ENCODE measurements around the gene EBPL.

Gene EBPL

GRCh38 chr13:49693877-49694276, 2.6 kb upstream of the EBPL start:
- Mint-ChIP-seq H3K36me3 (ENCODE audit: insufficient read depth) (peaks cover 4% of the 10 kb centered on the region), H3K9me3 (no peaks in the 10 kb centered on the region), H3K27me3 (no peaks in the 10 kb centered on the region), H3K4me1 (peaks cover 8% of the 10 kb centered on the region), H3K27ac (ENCODE audit: low read depth) (no peak overlapping the region), H3K4me3 (no peak overlapping the region)
- DNase-seq (ENCODE audit: low spot score in 2 of 2): no peak
- no peak for ATAC-seq (replicated peaks; ENCODE audit: extremely low read depth, poor library complexity, severe bottlenecking)

GRCh38 chr13:49693191-49693733, 2.0 kb upstream of the EBPL start:
- no peak for DNase-seq (ENCODE audit: low spot score in 2 of 2)
- no peaks in the 10 kb centered on the region for H3K27me3 Mint-ChIP-seq
- H3K27ac Mint-ChIP-seq (ENCODE audit: low read depth): no peak overlapping the region
- ATAC-seq (replicated peaks; ENCODE audit: extremely low read depth, poor library complexity, severe bottlenecking): no peak
- peaks cover 7% of the 10 kb centered on the region for H3K36me3 Mint-ChIP-seq (ENCODE audit: insufficient read depth)
- no peaks in the 10 kb centered on the region for H3K9me3 Mint-ChIP-seq
- H3K4me3 Mint-ChIP-seq: no peak overlapping the region
- peaks cover 11% of the 10 kb centered on the region for H3K4me1 Mint-ChIP-seq

DNA sequence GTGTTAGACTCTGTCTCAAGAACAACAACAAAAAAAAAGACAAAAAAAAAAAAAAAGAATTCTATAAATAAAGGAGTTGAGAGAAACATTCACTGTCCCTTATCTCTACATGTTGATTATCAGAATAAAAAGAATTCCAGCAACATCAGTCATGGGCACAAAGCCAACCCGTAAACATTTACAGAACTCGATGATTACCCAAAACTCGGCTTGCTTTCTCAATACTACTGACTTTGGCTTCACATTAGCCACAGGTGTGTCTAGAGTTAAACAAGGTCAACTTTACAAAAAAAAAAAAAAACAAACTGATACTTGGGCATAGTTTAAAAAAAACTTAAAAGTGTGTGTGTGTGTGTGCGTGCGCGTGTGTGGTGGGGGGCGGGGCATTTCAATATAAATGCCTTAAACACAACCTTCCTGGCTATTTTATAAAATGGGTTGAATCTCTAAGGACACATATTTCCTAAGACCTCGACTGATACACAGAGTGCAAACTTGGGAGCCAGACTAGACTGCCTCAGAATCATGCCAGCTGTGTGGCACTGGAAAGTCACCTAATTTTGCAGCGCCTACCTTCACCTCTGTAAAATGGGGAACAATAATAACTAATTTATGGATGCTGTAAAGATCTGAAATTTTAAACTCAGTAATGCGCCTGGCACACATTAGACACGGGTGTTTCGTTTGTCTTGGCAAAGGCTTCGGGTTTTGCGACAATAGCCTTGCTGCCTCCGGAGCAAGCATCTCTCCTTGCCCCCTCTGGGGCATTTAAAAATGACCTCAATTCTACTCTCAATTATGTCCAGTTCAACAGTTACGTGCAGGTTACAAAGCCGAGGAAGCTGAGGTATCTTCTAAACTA, 922 bp downstream of the EBPL start:
- ATAC-seq (replicated peaks; ENCODE audit: extremely low read depth, poor library complexity, severe bottlenecking) (peak; percentile 10), DNase-seq (ENCODE audit: low spot score in 2 of 2) (no peak)
- H3K9me3 Mint-ChIP-seq: no peaks in the 10 kb centered on the region
- peaks cover 8% of the 10 kb centered on the region for H3K36me3 Mint-ChIP-seq (ENCODE audit: insufficient read depth)
- H3K4me3 Mint-ChIP-seq: peak overlapping the region; percentile 80
- H3K27me3 Mint-ChIP-seq: no peaks in the 10 kb centered on the region
- H3K27ac Mint-ChIP-seq (ENCODE audit: low read depth): no peak overlapping the region
- peaks cover 24% of the 10 kb centered on the region for H3K4me1 Mint-ChIP-seq

DNA sequence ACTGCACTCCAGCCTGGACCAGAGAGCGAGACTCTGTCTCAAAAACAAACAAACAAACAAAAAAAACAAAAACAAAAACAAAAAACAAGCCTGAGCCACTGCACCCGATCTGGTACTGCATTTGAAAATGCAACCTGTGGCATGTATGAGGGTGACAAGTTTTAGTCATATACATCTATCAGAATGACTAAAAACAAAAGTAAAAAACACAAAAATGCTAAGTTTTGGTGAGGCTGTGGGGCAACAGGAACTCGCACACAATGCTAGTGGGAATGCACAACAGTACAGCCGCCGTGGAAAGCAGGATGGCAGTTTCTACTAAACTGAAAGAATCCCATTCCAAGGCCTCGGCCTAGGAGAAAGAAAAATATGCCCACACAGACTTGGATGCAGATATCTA, 7.8 kb downstream of the EBPL start:
- ATAC-seq (replicated peaks; ENCODE audit: extremely low read depth, poor library complexity, severe bottlenecking): no peak
- H3K36me3 Mint-ChIP-seq (ENCODE audit: insufficient read depth): peaks cover 7% of the 10 kb centered on the region
- no peak for DNase-seq (ENCODE audit: low spot score in 2 of 2)
- no peak overlapping the region for H3K27ac Mint-ChIP-seq (ENCODE audit: low read depth)
- H3K4me1 Mint-ChIP-seq: peaks cover 22% of the 10 kb centered on the region
- H3K9me3 Mint-ChIP-seq: no peaks in the 10 kb centered on the region
- H3K4me3 Mint-ChIP-seq: peak overlapping the region; percentile 29
- no peaks in the 10 kb centered on the region for H3K27me3 Mint-ChIP-seq

DNA sequence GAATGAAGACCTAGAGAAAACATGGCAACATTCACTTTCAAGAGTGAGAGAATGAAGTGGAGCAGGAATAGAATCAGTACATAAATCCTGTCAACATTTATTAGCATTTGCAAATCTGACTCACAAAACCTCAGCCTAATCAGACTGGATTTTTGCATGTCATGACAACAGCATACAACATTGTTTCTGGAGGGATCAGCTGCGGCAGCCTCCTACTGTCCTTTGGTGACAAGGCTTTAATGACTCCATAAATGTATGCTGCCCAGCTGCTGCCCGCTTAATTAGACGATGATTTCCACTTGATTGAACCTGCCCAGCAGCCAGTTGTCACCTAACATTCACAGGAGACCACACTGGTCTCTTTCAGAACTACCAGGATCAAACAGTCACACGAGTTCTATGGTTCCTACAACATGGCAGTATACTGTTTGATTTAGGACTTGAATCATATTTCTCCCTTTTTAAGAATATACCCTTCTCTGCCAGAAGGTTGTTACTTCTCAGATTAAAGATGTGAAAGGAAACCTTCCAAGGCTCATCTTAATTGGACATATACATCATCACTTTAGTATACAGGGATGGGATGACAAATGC, 9.3 kb downstream of the EBPL start:
- Mint-ChIP-seq H3K9me3 (no peaks in the 10 kb centered on the region), H3K36me3 (ENCODE audit: insufficient read depth) (peaks cover 7% of the 10 kb centered on the region), H3K4me1 (peaks cover 17% of the 10 kb centered on the region), H3K27ac (ENCODE audit: low read depth) (no peak overlapping the region), H3K27me3 (no peaks in the 10 kb centered on the region), H3K4me3 (no peak overlapping the region)
- DNase-seq (ENCODE audit: low spot score in 2 of 2) (no peak), ATAC-seq (replicated peaks; ENCODE audit: extremely low read depth, poor library complexity, severe bottlenecking) (no peak)

GRCh38 chr13:49679246-49679645, 12.0 kb downstream of the EBPL start:
- no peak overlapping the region for H3K4me3 Mint-ChIP-seq
- DNase-seq (ENCODE audit: low spot score in 2 of 2): no peak
- no peak overlapping the region for H3K27ac Mint-ChIP-seq (ENCODE audit: low read depth)
- H3K4me1 Mint-ChIP-seq: peaks cover 7% of the 10 kb centered on the region
- no peaks in the 10 kb centered on the region for H3K9me3 Mint-ChIP-seq
- ATAC-seq (replicated peaks; ENCODE audit: extremely low read depth, poor library complexity, severe bottlenecking): no peak
- H3K36me3 Mint-ChIP-seq (ENCODE audit: insufficient read depth): peaks cover 4% of the 10 kb centered on the region
- no peaks in the 10 kb centered on the region for H3K27me3 Mint-ChIP-seq

DNA sequence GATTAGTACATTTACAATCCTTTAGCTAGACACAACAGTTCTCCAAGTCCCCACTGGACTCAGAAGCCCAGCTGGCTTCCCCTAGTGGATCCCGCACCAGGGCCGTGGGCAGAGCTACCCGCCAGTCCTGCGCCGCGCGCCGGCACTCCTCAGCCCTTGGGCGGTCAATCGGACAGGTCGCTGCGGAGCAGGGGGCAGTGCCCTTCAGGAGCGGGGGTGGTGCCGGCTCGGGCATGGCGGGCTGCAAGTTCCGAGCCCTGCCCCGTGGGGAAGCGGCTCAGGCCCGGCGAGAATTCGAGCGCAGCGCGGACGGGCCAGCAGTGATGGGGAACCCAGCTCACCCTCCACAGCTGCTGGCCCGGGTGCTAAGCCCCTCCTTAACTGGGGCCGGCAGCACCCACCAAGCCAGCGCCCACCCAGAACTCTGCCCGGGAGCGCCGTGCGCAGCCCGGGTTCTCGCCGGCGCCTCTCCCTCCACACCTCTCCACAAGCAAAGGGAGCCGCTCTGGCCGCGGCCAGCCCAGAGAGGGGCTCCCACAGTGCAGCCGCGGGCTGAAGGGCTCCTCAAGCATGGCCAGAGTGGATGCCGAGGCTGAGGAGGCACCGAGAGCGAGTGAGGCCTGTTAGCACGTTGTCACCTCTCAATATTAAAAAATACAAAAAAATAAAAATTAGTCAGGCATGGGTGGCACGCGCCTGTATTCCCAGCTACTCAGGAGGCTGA, 12.9 kb downstream of the EBPL start:
- no peaks in the 10 kb centered on the region for H3K9me3 Mint-ChIP-seq
- DNase-seq (ENCODE audit: low spot score in 2 of 2) (no peak), ATAC-seq (replicated peaks; ENCODE audit: extremely low read depth, poor library complexity, severe bottlenecking) (no peak)
- H3K27me3 Mint-ChIP-seq: no peaks in the 10 kb centered on the region
- no peaks in the 10 kb centered on the region for H3K4me1 Mint-ChIP-seq
- H3K4me3 Mint-ChIP-seq: no peak overlapping the region
- H3K36me3 Mint-ChIP-seq (ENCODE audit: insufficient read depth): peaks cover 5% of the 10 kb centered on the region
- no peak overlapping the region for H3K27ac Mint-ChIP-seq (ENCODE audit: low read depth)

DNA sequence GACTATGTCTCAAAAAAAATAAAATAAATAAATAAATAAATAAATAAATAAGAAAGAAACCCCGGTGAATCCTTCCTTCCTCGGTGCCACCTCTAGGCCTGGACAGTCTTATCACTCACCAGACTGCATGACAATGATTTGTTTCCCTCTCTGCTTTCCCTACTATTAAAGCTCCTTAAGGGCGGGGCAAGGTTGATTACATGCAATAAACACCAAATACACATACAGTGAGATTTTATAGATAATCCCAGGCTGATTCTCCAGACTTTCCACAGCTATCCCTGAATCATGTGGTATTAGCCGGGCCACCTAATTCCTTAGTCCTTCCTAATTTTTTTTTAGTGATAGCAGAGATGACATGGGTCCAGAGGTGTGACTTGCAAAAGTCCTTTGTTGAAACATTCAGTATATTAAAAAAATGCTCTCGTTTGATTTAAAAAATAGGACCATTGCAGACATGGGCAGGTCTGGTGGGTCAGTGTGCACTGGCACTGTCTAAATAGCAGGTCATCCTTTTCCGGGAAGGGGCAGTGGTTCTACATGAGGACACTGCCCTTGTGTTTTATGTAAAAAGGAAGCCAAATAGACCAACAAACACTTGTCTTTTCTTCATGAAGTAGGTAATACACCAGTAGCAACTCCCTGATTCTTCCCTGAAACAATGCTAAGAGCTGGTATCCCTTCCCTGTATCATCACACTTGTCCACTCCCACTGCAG, 14.5 kb downstream of the EBPL start:
- no peak for ATAC-seq (replicated peaks; ENCODE audit: extremely low read depth, poor library complexity, severe bottlenecking)
- Mint-ChIP-seq H3K4me3 (no peak overlapping the region), H3K27me3 (no peaks in the 10 kb centered on the region), H3K27ac (ENCODE audit: low read depth) (no peak overlapping the region), H3K36me3 (ENCODE audit: insufficient read depth) (peaks cover 5% of the 10 kb centered on the region), H3K4me1 (no peaks in the 10 kb centered on the region), H3K9me3 (no peaks in the 10 kb centered on the region)
- no peak for DNase-seq (ENCODE audit: low spot score in 2 of 2)

DNA sequence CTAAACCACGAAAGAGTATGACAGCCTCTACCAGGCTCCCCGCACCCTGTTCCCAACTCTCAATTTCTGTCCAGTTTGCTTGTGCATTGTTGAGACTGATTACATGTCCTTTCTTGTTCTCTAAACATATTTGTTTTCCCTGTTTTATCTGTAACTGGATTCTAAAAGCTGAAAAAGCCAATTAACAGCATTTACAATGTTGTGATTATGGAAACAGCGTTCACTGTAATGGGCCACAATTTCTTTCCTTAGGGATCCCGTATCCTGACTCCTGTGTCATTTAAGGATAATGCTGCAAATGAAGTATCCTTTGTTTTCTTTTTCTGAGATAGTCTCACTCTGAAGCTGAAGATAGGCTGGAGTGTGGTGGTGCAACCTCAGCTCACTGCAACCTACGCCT, 20.5 kb downstream of the EBPL start:
- ATAC-seq (replicated peaks; ENCODE audit: extremely low read depth, poor library complexity, severe bottlenecking) (no peak), DNase-seq (ENCODE audit: low spot score in 2 of 2) (no peak)
- no peaks in the 10 kb centered on the region for H3K27me3 Mint-ChIP-seq
- no peak overlapping the region for H3K27ac Mint-ChIP-seq (ENCODE audit: low read depth)
- H3K9me3 Mint-ChIP-seq: no peaks in the 10 kb centered on the region
- H3K4me1 Mint-ChIP-seq: peaks cover 3% of the 10 kb centered on the region
- peaks cover 15% of the 10 kb centered on the region for H3K36me3 Mint-ChIP-seq (ENCODE audit: insufficient read depth)
- H3K4me3 Mint-ChIP-seq: no peak overlapping the region

GRCh38 chr13:49669735-49670309, 21.5 kb downstream of the EBPL start:
- ATAC-seq (replicated peaks; ENCODE audit: extremely low read depth, poor library complexity, severe bottlenecking) (no peak), DNase-seq (ENCODE audit: low spot score in 2 of 2) (no peak)
- H3K27me3 Mint-ChIP-seq: no peaks in the 10 kb centered on the region
- peaks cover 5% of the 10 kb centered on the region for H3K4me1 Mint-ChIP-seq
- H3K36me3 Mint-ChIP-seq (ENCODE audit: insufficient read depth): peaks cover 18% of the 10 kb centered on the region
- H3K27ac Mint-ChIP-seq (ENCODE audit: low read depth): no peak overlapping the region
- H3K9me3 Mint-ChIP-seq: no peaks in the 10 kb centered on the region
- H3K4me3 Mint-ChIP-seq: no peak overlapping the region

- DNase-seq (ENCODE audit: low spot score in 2 of 2): no peak
- no peaks in the 10 kb centered on the region for H3K27me3 Mint-ChIP-seq
- H3K27ac Mint-ChIP-seq (ENCODE audit: low read depth): no peak overlapping the region
- H3K4me3 Mint-ChIP-seq: no peak overlapping the region
- H3K36me3 Mint-ChIP-seq (ENCODE audit: insufficient read depth): peaks cover 16% of the 10 kb centered on the region
- no peak for ATAC-seq (replicated peaks; ENCODE audit: extremely low read depth, poor library complexity, severe bottlenecking)
- H3K9me3 Mint-ChIP-seq: no peaks in the 10 kb centered on the region
- peaks cover 5% of the 10 kb centered on the region for H3K4me1 Mint-ChIP-seq
Measured at GRCh38 chr13:49667773-49668172, 23.5 kb downstream of the EBPL start.

DNA sequence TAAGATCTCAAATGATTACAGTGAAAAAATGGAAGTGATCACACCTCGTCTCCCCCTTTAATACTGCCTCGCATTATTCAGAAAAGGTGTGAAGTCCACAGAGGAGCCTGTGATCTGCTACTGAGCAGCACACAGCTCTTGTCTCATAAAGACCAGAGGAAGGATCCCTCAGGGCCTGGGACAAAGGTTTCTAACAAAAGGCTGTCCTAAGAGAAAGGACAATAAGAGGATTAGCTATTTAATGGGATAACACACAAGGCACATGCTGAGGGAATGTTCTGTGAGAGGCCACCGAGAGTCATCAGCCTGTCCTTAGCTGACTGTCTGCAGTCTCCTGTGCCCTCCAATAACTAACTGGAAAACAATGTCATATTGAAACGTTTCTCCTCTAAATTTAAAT, 26.7 kb downstream of the EBPL start:
- H3K27me3 Mint-ChIP-seq: no peaks in the 10 kb centered on the region
- H3K4me3 Mint-ChIP-seq: no peak overlapping the region
- no peak overlapping the region for H3K27ac Mint-ChIP-seq (ENCODE audit: low read depth)
- H3K4me1 Mint-ChIP-seq: peaks cover 5% of the 10 kb centered on the region
- ATAC-seq (replicated peaks; ENCODE audit: extremely low read depth, poor library complexity, severe bottlenecking) (no peak), DNase-seq (ENCODE audit: low spot score in 2 of 2) (no peak)
- peaks cover 20% of the 10 kb centered on the region for H3K36me3 Mint-ChIP-seq (ENCODE audit: insufficient read depth)
- H3K9me3 Mint-ChIP-seq: no peaks in the 10 kb centered on the region
